GM13976 (cell line): ENCODE measurements around the gene DAB1.

Experiments used
- DNase-seq: peaks from one replicate; pipeline ENCODE4 v3.0.0; 2012; ENCODE audit warnings: low spot score
- in situ Hi-C: fragments of 300-500 bp; cut with MboI; formaldehyde crosslinking; loops from one replicate; pipeline ENCODE4 v1.12.0; 2022; ENCODE audit warnings: low sequenced_read_pairs, mixed read lengths, inconsistent platforms; ENCODE audit not compliant: unreplicated experiment
- TF ChIP-seq, protein P1 (sequence below): IDR thresholded peaks from 2 replicates; pipeline ENCODE4 v1.5.1; 2012; ENCODE audit warnings: borderline replicate concordance, mild to moderate bottlenecking; ENCODE audit not compliant: insufficient read depth; ENCODE audit errors: extremely low read depth, missing control alignments, control extremely low read depth

The DAB1 gene

DNA sequence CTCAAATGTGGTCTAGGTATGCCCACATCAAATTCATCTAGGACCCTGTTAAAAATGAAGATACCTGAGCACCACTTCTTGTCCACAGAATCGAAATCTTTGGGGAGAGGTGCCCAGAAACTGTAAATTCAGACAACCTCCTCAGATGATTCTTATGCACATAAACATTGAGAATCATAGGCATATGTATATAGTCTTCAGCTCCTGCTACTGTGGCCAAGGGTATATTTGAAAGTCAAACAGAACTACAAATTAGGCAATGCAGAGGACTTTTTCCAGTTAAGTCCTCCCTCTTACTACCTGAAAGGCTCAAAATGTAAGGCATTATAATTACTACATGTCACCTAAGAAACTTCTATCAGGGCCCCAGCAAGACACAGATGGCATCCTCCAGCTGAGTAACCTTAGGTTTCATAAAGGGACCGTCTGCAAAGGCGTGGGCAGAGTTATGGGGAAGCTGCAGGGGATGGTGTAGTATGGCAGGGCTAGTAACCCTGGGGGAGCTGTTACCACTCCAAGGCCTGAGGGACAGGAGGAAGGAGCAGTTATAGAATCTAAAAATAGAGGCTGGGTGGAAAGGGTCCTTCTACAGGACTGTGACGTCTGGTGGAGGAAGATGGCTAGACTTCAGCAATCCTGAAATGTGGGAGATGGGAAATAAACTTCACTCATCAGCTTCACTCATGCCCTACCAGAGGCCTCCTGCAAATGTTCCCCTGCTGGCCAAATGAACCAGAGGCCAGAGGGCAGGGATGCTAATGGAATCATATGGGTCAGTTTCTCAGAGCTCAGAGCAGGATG is 46.3 kb downstream of the DAB1 start:
- TF ChIP-seq, protein P1, sequence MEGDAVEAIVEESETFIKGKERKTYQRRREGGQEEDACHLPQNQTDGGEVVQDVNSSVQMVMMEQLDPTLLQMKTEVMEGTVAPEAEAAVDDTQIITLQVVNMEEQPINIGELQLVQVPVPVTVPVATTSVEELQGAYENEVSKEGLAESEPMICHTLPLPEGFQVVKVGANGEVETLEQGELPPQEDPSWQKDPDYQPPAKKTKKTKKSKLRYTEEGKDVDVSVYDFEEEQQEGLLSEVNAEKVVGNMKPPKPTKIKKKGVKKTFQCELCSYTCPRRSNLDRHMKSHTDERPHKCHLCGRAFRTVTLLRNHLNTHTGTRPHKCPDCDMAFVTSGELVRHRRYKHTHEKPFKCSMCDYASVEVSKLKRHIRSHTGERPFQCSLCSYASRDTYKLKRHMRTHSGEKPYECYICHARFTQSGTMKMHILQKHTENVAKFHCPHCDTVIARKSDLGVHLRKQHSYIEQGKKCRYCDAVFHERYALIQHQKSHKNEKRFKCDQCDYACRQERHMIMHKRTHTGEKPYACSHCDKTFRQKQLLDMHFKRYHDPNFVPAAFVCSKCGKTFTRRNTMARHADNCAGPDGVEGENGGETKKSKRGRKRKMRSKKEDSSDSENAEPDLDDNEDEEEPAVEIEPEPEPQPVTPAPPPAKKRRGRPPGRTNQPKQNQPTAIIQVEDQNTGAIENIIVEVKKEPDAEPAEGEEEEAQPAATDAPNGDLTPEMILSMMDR: no peak
- DNase-seq: no peak
- in situ Hi-C loops: no loop called here

DNA sequence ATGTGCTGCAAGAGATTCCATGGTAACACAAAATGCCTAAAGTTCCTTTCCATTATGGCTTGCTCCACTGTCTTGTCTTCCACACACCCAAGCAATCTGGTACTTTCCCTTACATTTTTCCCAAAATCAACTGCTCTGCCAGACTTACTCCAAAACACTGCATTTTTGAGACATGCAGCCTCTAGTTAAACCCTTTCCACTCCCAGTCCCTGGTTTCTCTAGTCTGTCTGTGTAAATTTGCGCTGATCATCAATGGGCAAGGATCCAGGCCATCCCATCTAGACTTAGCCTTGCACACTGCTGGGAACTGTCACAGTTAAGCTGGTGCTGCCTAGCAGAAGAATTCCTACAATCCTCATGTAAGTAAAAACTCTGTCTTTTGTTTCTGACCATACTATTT is 47.8 kb downstream of the DAB1 start:
- TF ChIP-seq, protein P1: no peak
- no peak for DNase-seq
- in situ Hi-C loops: no loop called here

DNA sequence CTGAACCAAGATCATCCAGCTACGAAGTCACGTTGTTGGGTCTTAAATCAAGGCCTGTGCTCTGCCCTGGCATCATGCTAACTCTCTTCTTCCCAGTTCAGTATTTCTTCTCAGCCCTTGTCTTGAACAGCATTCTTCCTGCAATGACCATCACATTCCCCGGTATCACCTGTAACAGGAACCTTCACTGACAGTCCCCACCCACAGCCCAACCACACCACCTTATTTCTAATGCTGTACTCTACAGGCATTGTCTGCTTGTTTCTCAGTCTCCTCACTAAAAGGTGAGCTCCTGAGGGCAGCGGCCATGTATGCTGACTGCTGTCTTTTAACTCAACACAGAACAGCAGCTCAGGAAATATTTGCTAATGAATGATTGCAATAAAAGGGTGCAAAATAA is 54.0 kb downstream of the DAB1 start:
- no peak for DNase-seq
- in situ Hi-C loops: no loop called here
- TF ChIP-seq, protein P1: no peak

DNA sequence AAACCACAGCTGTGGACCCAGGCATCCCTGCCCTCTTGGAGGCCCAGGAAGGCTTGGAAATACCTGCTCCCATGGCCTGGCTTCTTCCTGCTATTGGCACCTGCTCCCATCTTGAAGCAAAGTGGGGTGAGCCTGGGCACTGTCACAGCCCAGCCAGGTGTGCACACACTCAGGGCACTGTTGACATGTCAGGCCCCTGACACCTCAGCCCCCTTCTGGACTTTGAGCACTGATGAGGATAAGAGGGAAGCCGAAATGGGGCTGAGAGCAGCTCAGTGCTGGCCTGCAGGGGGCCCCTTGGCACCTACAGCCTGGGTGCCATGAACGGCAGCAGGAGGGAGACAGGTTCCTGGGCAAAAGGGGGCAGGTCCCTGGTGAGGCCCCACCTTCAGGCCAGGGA is 55.9 kb downstream of the DAB1 start:
- DNase-seq: no peak
- TF ChIP-seq, protein P1: no peak
- in situ Hi-C loops: no loop called here

DNA sequence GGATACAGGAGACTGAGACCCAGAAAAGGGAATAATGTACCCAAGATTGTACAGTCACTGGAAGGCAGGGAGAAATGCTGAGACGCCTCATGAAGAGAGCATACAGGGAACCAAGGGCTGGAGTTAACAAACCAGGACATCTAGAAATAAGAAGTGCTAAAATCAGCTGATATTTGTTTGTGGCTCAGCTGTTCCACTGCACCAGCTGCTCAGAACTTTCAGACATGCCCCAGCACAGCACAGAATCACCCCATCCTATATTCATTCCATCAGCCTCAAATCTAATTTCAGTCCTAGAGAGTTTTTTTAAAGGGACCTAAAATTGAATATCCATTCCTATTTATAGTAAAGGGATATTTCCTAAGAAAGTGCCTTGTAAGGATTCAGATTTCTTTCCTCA is 60.2 kb downstream of the DAB1 start:
- TF ChIP-seq, protein P1: no peak
- in situ Hi-C loops: no loop called here
- DNase-seq: no peak

DNA sequence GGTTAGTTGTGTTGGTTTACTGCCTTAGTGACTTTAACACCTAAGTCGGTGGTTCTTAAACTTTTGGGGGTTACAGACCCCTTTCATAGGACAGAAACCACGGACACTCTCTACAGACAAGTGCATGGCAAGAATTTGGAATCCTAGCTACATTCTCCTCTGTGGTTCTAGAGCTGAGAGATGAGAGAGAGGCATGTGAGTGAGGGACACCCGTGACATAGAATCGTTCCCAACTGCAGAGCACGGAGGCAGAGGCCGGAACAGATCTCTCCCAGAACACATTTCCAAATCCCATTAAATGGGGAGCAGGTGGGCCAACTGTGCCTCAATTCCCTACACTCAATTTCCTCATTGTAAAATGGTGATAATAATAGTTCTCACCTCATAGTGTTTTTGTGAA is 60.7 kb downstream of the DAB1 start:
- in situ Hi-C loops: no loop called here

More for the DNA sequence above, 60.7 kb downstream of the DAB1 start:
- DNase-seq: no peak
- TF ChIP-seq, protein P1: no peak
